Skeletal muscle satellite cell (primary cell): Measurements from ENCODE around the gene ZNF22.

Experiments used
- H3K27me3 ChIP-seq: 2 replicates; pipeline ENCODE4 v1.7.0; 2013; ENCODE audit warnings: low read length; ENCODE audit not compliant: control insufficient read depth, insufficient read depth
- H3K36me3 ChIP-seq: 2 replicates; pipeline ENCODE4 v1.7.0; 2013; ENCODE audit warnings: mild to moderate bottlenecking, control low read depth, low read length; ENCODE audit not compliant: insufficient read depth
- H3K4me1 ChIP-seq: 2 replicates; pipeline ENCODE4 v1.7.0; 2013; ENCODE audit warnings: low read length; ENCODE audit not compliant: control insufficient read depth, insufficient read depth
- H3K4me2 ChIP-seq: 2 replicates; pipeline ENCODE4 v1.7.0; 2013; ENCODE audit warnings: mild to moderate bottlenecking, low read length
- H3K4me3 ChIP-seq: 2 replicates; pipeline ENCODE4 v1.7.0; 2013; ENCODE audit warnings: low read length
- H3K9ac ChIP-seq: 2 replicates; pipeline ENCODE4 v1.7.0; 2013; ENCODE audit warnings: mild to moderate bottlenecking, low read depth, low read length, moderate library complexity
- H3K9me3 ChIP-seq: replicated peaks from 2 replicates; pipeline ENCODE4 v1.7.0; 2013; ENCODE audit warnings: mild to moderate bottlenecking, control low read depth, low read length

The ZNF22 gene

GRCh38 chr10:44959247-44960087 lies 41.3 kb upstream of the ZNF22 start, which contains the start of gene RASSF4:
Gene RASSF4 (plus strand): TSS chr10:44959802. CDS start chr10:44970203, 10,401 bp downstream.
- Histone ChIP-seq H3K4me1 (peaks cover 45% of the 10 kb centered on the region), H3K4me2 (peak within 1 kb of the TSS; percentile 89), H3K36me3 (peaks cover 4% of the 10 kb centered on the region), H3K27me3 (no peaks in the 10 kb centered on the region), H3K9ac (peak within 1 kb of the TSS; percentile 91), H3K4me3 (peak within 1 kb of the TSS; percentile 97), H3K9me3 (no peaks in the 10 kb centered on the region)

- Histone ChIP-seq H3K9ac (peak overlapping the region; percentile 61), H3K27me3 (no peaks in the 10 kb centered on the region), H3K4me1 (peaks cover 51% of the 10 kb centered on the region), H3K4me2 (peak overlapping the region; percentile 89), H3K36me3 (peaks cover 4% of the 10 kb centered on the region), H3K4me3 (peak overlapping the region; percentile 97), H3K9me3 (no peaks in the 10 kb centered on the region)
Observed at GRCh38 chr10:44960088-44960460, 40.6 kb upstream of the ZNF22 start.

- Histone ChIP-seq H3K36me3 (peaks cover 4% of the 10 kb centered on the region), H3K4me1 (peaks cover 51% of the 10 kb centered on the region), H3K9me3 (no peaks in the 10 kb centered on the region), H3K4me3 (peak overlapping the region; percentile 97), H3K4me2 (peak overlapping the region; percentile 89), H3K9ac (peak overlapping the region; percentile 61), H3K27me3 (no peaks in the 10 kb centered on the region)
Observed at GRCh38 chr10:44960482-44961229, 40.1 kb upstream of the ZNF22 start.

- no peak overlapping the region for H3K9ac ChIP-seq
- H3K9me3 ChIP-seq: no peaks in the 10 kb centered on the region
- peaks cover 4% of the 10 kb centered on the region for H3K36me3 ChIP-seq
- H3K27me3 ChIP-seq: no peaks in the 10 kb centered on the region
- peak overlapping the region; percentile 89 for H3K4me2 ChIP-seq
- H3K4me1 ChIP-seq: peaks cover 55% of the 10 kb centered on the region
- no peak overlapping the region for H3K4me3 ChIP-seq
Observed at GRCh38 chr10:44961230-44961571, 39.5 kb upstream of the ZNF22 start.

GRCh38 chr10:44961931-44962750 lies 38.6 kb upstream of the ZNF22 start:
- no peak overlapping the region for H3K4me2 ChIP-seq

GRCh38 chr10:44962870-44963738 lies 37.6 kb upstream of the ZNF22 start:
- Histone ChIP-seq H3K27me3 (no peaks in the 10 kb centered on the region), H3K4me3 (no peak overlapping the region), H3K36me3 (no peaks in the 10 kb centered on the region), H3K4me2 (peak overlapping the region; percentile 38), H3K4me1 (peaks cover 68% of the 10 kb centered on the region), H3K9me3 (no peaks in the 10 kb centered on the region), H3K9ac (peak overlapping the region; percentile 17)

More at GRCh38 chr10:44961931-44962750, 38.6 kb upstream of the ZNF22 start:
- Histone ChIP-seq H3K27me3 (no peaks in the 10 kb centered on the region), H3K4me3 (no peak overlapping the region), H3K9me3 (no peaks in the 10 kb centered on the region), H3K9ac (no peak overlapping the region), H3K4me1 (peaks cover 64% of the 10 kb centered on the region), H3K36me3 (no peaks in the 10 kb centered on the region)

- peak overlapping the region; percentile 38 for H3K4me2 ChIP-seq
Observed at GRCh38 chr10:44963772-44964633, 36.7 kb upstream of the ZNF22 start.

GRCh38 chr10:44965104-44965503 lies 35.6 kb upstream of the ZNF22 start:
- Histone ChIP-seq H3K27me3 (no peaks in the 10 kb centered on the region), H3K9me3 (no peaks in the 10 kb centered on the region), H3K4me3 (no peak overlapping the region), H3K4me2 (no peak overlapping the region), H3K36me3 (no peaks in the 10 kb centered on the region), H3K9ac (no peak overlapping the region), H3K4me1 (peaks cover 63% of the 10 kb centered on the region)

More at GRCh38 chr10:44963772-44964633, 36.7 kb upstream of the ZNF22 start:
- Histone ChIP-seq H3K36me3 (no peaks in the 10 kb centered on the region), H3K9ac (peak overlapping the region; percentile 17), H3K4me1 (peaks cover 68% of the 10 kb centered on the region), H3K27me3 (no peaks in the 10 kb centered on the region), H3K4me3 (no peak overlapping the region), H3K9me3 (no peaks in the 10 kb centered on the region)

- Histone ChIP-seq H3K4me3 (no peak overlapping the region), H3K9ac (no peak overlapping the region), H3K9me3 (no peaks in the 10 kb centered on the region), H3K4me1 (peaks cover 58% of the 10 kb centered on the region), H3K27me3 (no peaks in the 10 kb centered on the region), H3K4me2 (no peak overlapping the region), H3K36me3 (no peaks in the 10 kb centered on the region)
Observed at GRCh38 chr10:44965651-44966097, 35.0 kb upstream of the ZNF22 start.
